D721Med (cell line): Measurements from ENCODE around the gene SIGLEC11.

Experiments used
- DNase-seq: peaks from one replicate; pipeline ENCODE4 v3.0.0; 2011; ENCODE audit warnings: low spot score; ENCODE audit not compliant: insufficient read length
- FAIRE-seq: peaks from 2 replicates; lab custom pipeline; 2011; peaks lifted over from hg19 to GRCh38; lab: Jason Lieb, UNC
- TF ChIP-seq, protein P1 (sequence below): IDR thresholded peaks from 2 replicates; pipeline ENCODE4 v1.5.1; 2012; ENCODE audit warnings: mild to moderate bottlenecking, control low read depth; ENCODE audit not compliant: insufficient read depth; ENCODE audit errors: missing control alignments

Gene SIGLEC11

DNA sequence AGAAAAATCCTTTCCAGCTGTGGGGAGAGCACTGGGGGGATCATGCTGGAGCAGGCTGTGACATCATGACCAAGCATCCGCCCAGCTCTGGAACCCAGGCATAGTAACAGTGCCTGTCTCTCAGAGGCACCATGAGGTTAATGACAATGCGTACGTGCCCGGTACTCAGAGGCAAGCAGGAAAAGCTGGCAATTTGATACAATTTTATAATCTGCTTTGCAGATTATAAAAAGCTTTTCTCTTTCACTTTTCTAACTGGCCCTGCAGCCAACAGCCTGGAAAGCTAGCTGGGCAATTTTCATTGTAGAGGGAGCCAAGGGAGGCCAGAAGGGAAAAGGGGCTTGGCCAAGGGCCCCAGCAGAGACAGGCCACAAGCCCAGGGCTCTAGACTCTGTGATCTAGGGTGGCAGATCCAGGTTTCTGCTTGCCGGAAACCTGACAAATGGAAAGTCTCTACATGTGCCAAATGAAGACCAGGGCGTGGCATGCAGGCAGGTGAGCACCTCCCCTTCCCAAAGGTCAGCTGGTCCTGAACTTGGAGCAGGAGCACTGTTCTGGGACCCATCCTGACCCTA, 41.5 kb upstream of the SIGLEC11 start:
- DNase-seq (no peak), FAIRE-seq (no peak)
- TF ChIP-seq, protein P1, sequence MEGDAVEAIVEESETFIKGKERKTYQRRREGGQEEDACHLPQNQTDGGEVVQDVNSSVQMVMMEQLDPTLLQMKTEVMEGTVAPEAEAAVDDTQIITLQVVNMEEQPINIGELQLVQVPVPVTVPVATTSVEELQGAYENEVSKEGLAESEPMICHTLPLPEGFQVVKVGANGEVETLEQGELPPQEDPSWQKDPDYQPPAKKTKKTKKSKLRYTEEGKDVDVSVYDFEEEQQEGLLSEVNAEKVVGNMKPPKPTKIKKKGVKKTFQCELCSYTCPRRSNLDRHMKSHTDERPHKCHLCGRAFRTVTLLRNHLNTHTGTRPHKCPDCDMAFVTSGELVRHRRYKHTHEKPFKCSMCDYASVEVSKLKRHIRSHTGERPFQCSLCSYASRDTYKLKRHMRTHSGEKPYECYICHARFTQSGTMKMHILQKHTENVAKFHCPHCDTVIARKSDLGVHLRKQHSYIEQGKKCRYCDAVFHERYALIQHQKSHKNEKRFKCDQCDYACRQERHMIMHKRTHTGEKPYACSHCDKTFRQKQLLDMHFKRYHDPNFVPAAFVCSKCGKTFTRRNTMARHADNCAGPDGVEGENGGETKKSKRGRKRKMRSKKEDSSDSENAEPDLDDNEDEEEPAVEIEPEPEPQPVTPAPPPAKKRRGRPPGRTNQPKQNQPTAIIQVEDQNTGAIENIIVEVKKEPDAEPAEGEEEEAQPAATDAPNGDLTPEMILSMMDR, result no peak

DNA sequence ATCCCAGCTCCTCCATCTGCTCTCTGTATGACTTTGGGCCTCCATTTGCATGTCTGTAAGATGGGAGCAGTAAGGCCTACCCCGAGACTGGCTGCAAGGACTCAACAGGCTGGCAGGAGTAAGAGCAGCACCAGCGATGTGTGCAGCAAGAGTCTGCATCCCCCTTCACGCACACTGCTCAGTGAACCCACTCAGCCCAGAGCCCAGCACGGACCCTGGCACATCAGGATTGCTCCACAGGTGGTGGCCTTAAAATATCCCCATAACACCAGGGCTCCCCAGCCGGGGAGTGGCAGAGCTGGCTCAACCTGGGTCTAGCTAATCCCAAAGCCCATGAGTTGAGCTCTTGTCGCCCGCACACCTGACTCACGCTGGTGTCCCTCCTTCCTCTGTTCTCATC, 40.8 kb upstream of the SIGLEC11 start:
- FAIRE-seq (no peak), DNase-seq (no peak)
- TF ChIP-seq, protein P1, result no peak

DNA sequence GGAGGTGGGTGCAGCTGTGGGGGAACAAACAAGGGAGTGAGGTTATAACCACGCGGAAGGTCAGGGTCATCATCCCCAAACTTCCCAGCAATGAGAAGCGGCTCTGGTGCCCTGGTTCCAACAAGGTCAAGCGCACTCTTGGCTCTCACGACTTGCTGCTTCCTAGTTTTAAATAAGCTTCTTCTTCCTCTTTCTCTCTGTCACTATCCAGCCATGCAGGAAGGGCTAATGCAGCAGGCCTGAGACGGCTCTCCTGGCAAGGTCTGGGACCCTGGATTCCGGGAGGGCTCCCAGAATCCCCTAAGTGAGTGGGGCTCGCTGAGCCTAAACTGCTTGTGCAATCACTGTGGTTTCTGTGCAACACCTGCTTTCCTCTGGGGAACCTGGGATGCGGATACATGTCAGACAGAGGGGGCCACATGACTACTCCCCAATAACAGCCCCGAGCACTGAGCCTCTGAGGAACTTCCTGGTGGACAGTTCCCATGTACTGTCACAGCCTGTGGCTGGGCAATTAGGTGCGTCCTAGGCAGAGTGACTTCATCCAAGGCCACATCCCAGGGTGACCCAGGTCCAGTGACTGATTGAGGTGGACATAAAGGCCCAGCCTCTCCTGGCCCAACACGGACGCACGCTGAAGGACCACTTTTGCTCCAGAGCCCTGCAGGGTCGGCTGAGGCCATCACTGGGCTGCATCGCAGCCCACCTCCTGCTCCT, 40.0 kb upstream of the SIGLEC11 start:
- no peak for FAIRE-seq
- TF ChIP-seq, protein P1, result no peak
- no peak for DNase-seq

GRCh38 chr19:50000038-50000840, 39.3 kb upstream of the SIGLEC11 start:
- DNase-seq (no peak), FAIRE-seq (no peak)
- TF ChIP-seq, protein P1, result no peak

DNA sequence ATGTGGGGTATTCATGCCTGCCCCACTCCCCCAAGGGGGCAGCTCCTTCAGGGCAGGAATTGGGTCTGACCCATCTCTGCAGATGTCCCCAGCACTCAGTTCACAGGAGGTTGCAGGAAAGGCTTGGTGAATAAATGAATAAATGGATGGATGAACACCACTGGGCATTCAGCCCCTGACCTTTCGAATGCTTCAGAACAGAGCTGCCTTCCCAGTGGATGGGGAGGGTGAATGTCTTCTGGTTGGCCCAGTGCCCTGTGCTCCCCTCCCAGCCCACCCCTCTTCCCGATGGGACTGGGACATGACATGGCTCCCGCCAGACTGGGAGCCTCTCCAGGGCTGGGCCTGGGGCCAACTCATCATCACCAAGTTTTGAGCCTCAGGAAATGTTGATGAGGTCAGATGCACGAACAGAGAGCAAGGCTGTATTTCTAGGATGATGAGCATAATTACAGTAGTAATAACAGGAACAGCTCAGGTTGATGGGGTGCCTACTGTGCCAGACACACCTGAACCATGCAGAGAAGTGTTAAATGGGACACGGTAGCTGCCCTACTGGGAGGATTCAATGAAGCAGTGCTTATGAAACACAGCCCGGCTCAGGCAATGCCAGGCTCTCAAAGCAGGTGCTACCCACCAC, 38.5 kb upstream of the SIGLEC11 start:
- FAIRE-seq (no peak), DNase-seq (no peak)
- TF ChIP-seq, protein P1, result no peak

DNA sequence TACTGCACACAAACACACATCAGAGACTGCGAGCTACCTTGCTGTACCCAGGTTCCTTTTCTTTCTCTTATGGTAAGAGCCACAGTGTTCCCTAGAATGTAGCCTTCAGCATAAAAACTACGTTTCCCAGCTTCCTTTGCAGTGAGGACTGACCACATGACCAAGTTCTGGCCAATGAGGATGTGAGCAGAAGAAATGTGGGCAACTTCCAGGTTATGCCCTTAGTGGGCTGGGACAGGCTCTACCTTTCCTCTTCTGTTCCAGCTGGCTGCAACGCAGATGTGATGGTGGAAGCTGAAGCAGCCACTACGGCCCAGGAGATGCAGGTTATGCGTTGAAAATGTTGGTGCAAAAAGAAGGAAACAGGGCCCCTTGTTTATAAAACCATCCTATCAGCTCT, 36.7 kb upstream of the SIGLEC11 start:
- DNase-seq (peak; percentile 79), FAIRE-seq (peak; percentile 16)
- TF ChIP-seq, protein P1, result no peak
